Measurements from ENCODE around the gene RBP2. TPM values are rescaled to one million over a fixed set of nuclear protein-coding genes. Genes with fewer than 3 reads are reported as not detected.

The RBP2 gene
- total RNA-seq, 1 donor from 2014 or later = not detected

GRCh38 chr3:139450159-139450558 lies 26.2 kb downstream of the RBP2 start:
- H3K4me3 Mint-ChIP-seq = no peak overlapping the region
- Histone ChIP-seq H3K4me1 (no peaks in the 10 kb centered on the region), H3K27me3 (no peaks in the 10 kb centered on the region), H3F3A (ENCODE audit: low read depth) (no peaks in the 10 kb centered on the region), H3K4me3 (no peak overlapping the region), H3K4me2 (no peak overlapping the region), H4K20me1 (ENCODE audit: low read depth) (no peaks in the 10 kb centered on the region), H3K9ac (no peak overlapping the region), H3K27ac (no peak overlapping the region), H3K79me2 (ENCODE audit: low read depth) (no peaks in the 10 kb centered on the region), H3K36me3 (no peaks in the 10 kb centered on the region), H3K9me3 (ENCODE audit: low read depth) (no peaks in the 10 kb centered on the region), H2AFZ (replicated peaks) (no peak overlapping the region)
- peaks cover 6% of the 10 kb centered on the region for H3K4me1 Mint-ChIP-seq
- no peak overlapping the region for H3K27ac Mint-ChIP-seq
- H3K36me3 Mint-ChIP-seq = no peaks in the 10 kb centered on the region
- TF ChIP-seq EZH2phosphoT487 (IDR thresholded peaks at IDR 0.05) (no peak), CTCF (IDR thresholded peaks at IDR 0.05) (no peak), EZH2 (IDR thresholded peaks at IDR 0.05) (no peak)
- DNase-seq (ENCODE audit: low spot score) = no peak
- H3K27me3 Mint-ChIP-seq (ENCODE audit: insufficient read depth, low read depth) = no peaks in the 10 kb centered on the region
- H3K9me3 Mint-ChIP-seq = no peaks in the 10 kb centered on the region

- H3K4me1 Mint-ChIP-seq = peaks cover 6% of the 10 kb centered on the region
- no peaks in the 10 kb centered on the region for H3K9me3 Mint-ChIP-seq
- no peak for DNase-seq (ENCODE audit: low spot score)
- Histone ChIP-seq H3K79me2 (ENCODE audit: low read depth) (no peaks in the 10 kb centered on the region), H4K20me1 (ENCODE audit: low read depth) (no peaks in the 10 kb centered on the region), H3K9ac (no peak overlapping the region), H3K4me2 (no peak overlapping the region), H3F3A (ENCODE audit: low read depth) (no peaks in the 10 kb centered on the region), H3K36me3 (no peaks in the 10 kb centered on the region), H3K27me3 (no peaks in the 10 kb centered on the region), H3K9me3 (ENCODE audit: low read depth) (no peaks in the 10 kb centered on the region), H3K4me3 (no peak overlapping the region), H3K4me1 (no peaks in the 10 kb centered on the region), H3K27ac (no peak overlapping the region), H2AFZ (replicated peaks) (no peak overlapping the region)
- TF ChIP-seq EZH2phosphoT487 (IDR thresholded peaks at IDR 0.05) (no peak), CTCF (IDR thresholded peaks at IDR 0.05) (no peak), EZH2 (IDR thresholded peaks at IDR 0.05) (no peak)
- no peaks in the 10 kb centered on the region for H3K27me3 Mint-ChIP-seq (ENCODE audit: insufficient read depth, low read depth)
- H3K4me3 Mint-ChIP-seq = no peak overlapping the region
- no peak overlapping the region for H3K27ac Mint-ChIP-seq
- peaks cover under 1% of the 10 kb centered on the region for H3K36me3 Mint-ChIP-seq
Observed at GRCh38 chr3:139449566-139449965, 26.8 kb downstream of the RBP2 start.

- H3K9ac ChIP-seq = no peak overlapping the region
- H3K9me3 ChIP-seq (ENCODE audit: low read depth) = no peaks in the 10 kb centered on the region
- H3K27me3 Mint-ChIP-seq (ENCODE audit: insufficient read depth, low read depth) = no peaks in the 10 kb centered on the region
- H3K4me1 ChIP-seq = peaks cover 3% of the 10 kb centered on the region
- H2AFZ ChIP-seq (replicated peaks) = no peak overlapping the region
- H4K20me1 ChIP-seq (ENCODE audit: low read depth) = no peaks in the 10 kb centered on the region
- H3K9me3 Mint-ChIP-seq = no peaks in the 10 kb centered on the region
- H3F3A ChIP-seq (ENCODE audit: low read depth) = no peaks in the 10 kb centered on the region
- no peaks in the 10 kb centered on the region for H3K79me2 ChIP-seq (ENCODE audit: low read depth)
- H3K27me3 ChIP-seq = no peaks in the 10 kb centered on the region
- no peak overlapping the region for H3K27ac Mint-ChIP-seq
- no peak for DNase-seq (ENCODE audit: low spot score)
- no peak overlapping the region for H3K4me3 ChIP-seq
- peaks cover 3% of the 10 kb centered on the region for H3K36me3 Mint-ChIP-seq
- H3K4me1 Mint-ChIP-seq = peaks cover 12% of the 10 kb centered on the region
- no peak overlapping the region for H3K4me3 Mint-ChIP-seq
- no peaks in the 10 kb centered on the region for H3K36me3 ChIP-seq
- H3K27ac ChIP-seq = no peak overlapping the region
- no peak for TF ChIP-seq CTCF (IDR thresholded peaks at IDR 0.05)
- TF ChIP-seq EZH2 (IDR thresholded peaks at IDR 0.05) = no peak
- TF ChIP-seq EZH2phosphoT487 (IDR thresholded peaks at IDR 0.05) = no peak
- no peak overlapping the region for H3K4me2 ChIP-seq
Observed at GRCh38 chr3:139448104-139448503, 28.2 kb downstream of the RBP2 start.
